ENCODE data around the gene PNMT.

PNMT gene

GRCh38 chr17:39658346-39658745 is 9.9 kb upstream of the PNMT start:
- no peak overlapping the region for H3K27ac ChIP-seq (ENCODE audit: low read depth, low read length, severe bottlenecking)
- H3K9me3 ChIP-seq (ENCODE audit: control insufficient read depth, low read length) = no peaks in the 10 kb centered on the region
- no peak overlapping the region for H3K4me3 ChIP-seq (ENCODE audit: extremely low read depth, insufficient read depth, low read length, poor library complexity, severe bottlenecking)
- WGBS, 2 experiments (ENCODE audit: insufficient coverage in 2 of 2) = 87 to 94% methylated on average over 5 to 10 of the region's 11 CpGs
- peaks cover 52% of the 10 kb centered on the region for H3K36me3 ChIP-seq (ENCODE audit: control insufficient read depth, insufficient read depth, low read length)
- H3K4me1 ChIP-seq (ENCODE audit: control insufficient read depth, insufficient read depth, low read length, poor library complexity, severe bottlenecking) = peaks cover 4% of the 10 kb centered on the region

- 86% methylated on average over 1 of the region's 3 CpGs; no CpG with 5 or more reads in 1 of the 2 experiments for WGBS, 2 experiments (ENCODE audit: insufficient coverage in 2 of 2)
- H3K4me3 ChIP-seq (ENCODE audit: extremely low read depth, insufficient read depth, low read length, poor library complexity, severe bottlenecking) = no peak overlapping the region
- H3K36me3 ChIP-seq (ENCODE audit: control insufficient read depth, insufficient read depth, low read length) = peaks cover 49% of the 10 kb centered on the region
- peaks cover 6% of the 10 kb centered on the region for H3K4me1 ChIP-seq (ENCODE audit: control insufficient read depth, insufficient read depth, low read length, poor library complexity, severe bottlenecking)
- no peak overlapping the region for H3K27ac ChIP-seq (ENCODE audit: low read depth, low read length, severe bottlenecking)
- no peaks in the 10 kb centered on the region for H3K9me3 ChIP-seq (ENCODE audit: control insufficient read depth, low read length)
Measured at GRCh38 chr17:39658760-39659159, 9.5 kb upstream of the PNMT start.

GRCh38 chr17:39659279-39660010 is 8.8 kb upstream of the PNMT start:
- no peaks in the 10 kb centered on the region for H3K9me3 ChIP-seq (ENCODE audit: control insufficient read depth, low read length)
- peaks cover 9% of the 10 kb centered on the region for H3K4me1 ChIP-seq (ENCODE audit: control insufficient read depth, insufficient read depth, low read length, poor library complexity, severe bottlenecking)
- H3K36me3 ChIP-seq (ENCODE audit: control insufficient read depth, insufficient read depth, low read length) = peaks cover 42% of the 10 kb centered on the region

GRCh38 chr17:39660011-39660360 is 8.3 kb upstream of the PNMT start:
- Histone ChIP-seq H3K9me3 (ENCODE audit: control insufficient read depth, low read length) (no peaks in the 10 kb centered on the region), H3K4me1 (ENCODE audit: control insufficient read depth, insufficient read depth, low read length, poor library complexity, severe bottlenecking) (peaks cover 10% of the 10 kb centered on the region), H3K27ac (ENCODE audit: low read depth, low read length, severe bottlenecking) (no peak overlapping the region), H3K36me3 (ENCODE audit: control insufficient read depth, insufficient read depth, low read length) (peaks cover 37% of the 10 kb centered on the region), H3K4me3 (ENCODE audit: extremely low read depth, insufficient read depth, low read length, poor library complexity, severe bottlenecking) (no peak overlapping the region)
- WGBS, 2 experiments (ENCODE audit: insufficient coverage in 2 of 2) = 86 to 100% methylated on average over 4 to 5 of the region's 5 CpGs

More at GRCh38 chr17:39659279-39660010, 8.8 kb upstream of the PNMT start:
- 82 to 93% methylated on average over 8 of the region's 15 CpGs for WGBS, 2 experiments (ENCODE audit: insufficient coverage in 2 of 2)
- Histone ChIP-seq H3K4me3 (ENCODE audit: extremely low read depth, insufficient read depth, low read length, poor library complexity, severe bottlenecking) (no peak overlapping the region), H3K27ac (ENCODE audit: low read depth, low read length, severe bottlenecking) (no peak overlapping the region)

GRCh38 chr17:39660397-39661385 is 7.6 kb upstream of the PNMT start:
- H3K9me3 ChIP-seq (ENCODE audit: control insufficient read depth, low read length) = no peaks in the 10 kb centered on the region
- no peak overlapping the region for H3K27ac ChIP-seq (ENCODE audit: low read depth, low read length, severe bottlenecking)

GRCh38 chr17:39661744-39662541 is 6.3 kb upstream of the PNMT start:
- Histone ChIP-seq H3K9me3 (ENCODE audit: control insufficient read depth, low read length) (no peaks in the 10 kb centered on the region), H3K27ac (ENCODE audit: low read depth, low read length, severe bottlenecking) (no peak overlapping the region), H3K36me3 (ENCODE audit: control insufficient read depth, insufficient read depth, low read length) (peaks cover 31% of the 10 kb centered on the region), H3K4me3 (ENCODE audit: extremely low read depth, insufficient read depth, low read length, poor library complexity, severe bottlenecking) (no peak overlapping the region), H3K4me1 (ENCODE audit: control insufficient read depth, insufficient read depth, low read length, poor library complexity, severe bottlenecking) (peaks cover 10% of the 10 kb centered on the region)
- WGBS, 2 experiments (ENCODE audit: insufficient coverage in 2 of 2) = 83 to 91% methylated on average over 4 to 8 of the region's 8 CpGs

More at GRCh38 chr17:39660397-39661385, 7.6 kb upstream of the PNMT start:
- H3K4me3 ChIP-seq (ENCODE audit: extremely low read depth, insufficient read depth, low read length, poor library complexity, severe bottlenecking) = no peak overlapping the region
- peaks cover 31% of the 10 kb centered on the region for H3K36me3 ChIP-seq (ENCODE audit: control insufficient read depth, insufficient read depth, low read length)
- 91 to 94% methylated on average over 33 of the region's 35 CpGs for WGBS, 2 experiments (ENCODE audit: insufficient coverage in 2 of 2)
- H3K4me1 ChIP-seq (ENCODE audit: control insufficient read depth, insufficient read depth, low read length, poor library complexity, severe bottlenecking) = peaks cover 10% of the 10 kb centered on the region

- H3K27ac ChIP-seq (ENCODE audit: low read depth, low read length, severe bottlenecking) = no peak overlapping the region
- 91 to 93% methylated on average over 17 to 18 of the region's 22 CpGs for WGBS, 2 experiments (ENCODE audit: insufficient coverage in 2 of 2)
- peaks cover 31% of the 10 kb centered on the region for H3K36me3 ChIP-seq (ENCODE audit: control insufficient read depth, insufficient read depth, low read length)
Measured at GRCh38 chr17:39662551-39663339, 5.5 kb upstream of the PNMT start.

GRCh38 chr17:39663340-39663687 is 4.9 kb upstream of the PNMT start:
- no peak overlapping the region for H3K4me3 ChIP-seq (ENCODE audit: extremely low read depth, insufficient read depth, low read length, poor library complexity, severe bottlenecking)
- no CpG with 5 or more reads among the region's 4 CpGs for WGBS, 2 experiments (ENCODE audit: insufficient coverage in 2 of 2)
- no peak overlapping the region for H3K27ac ChIP-seq (ENCODE audit: low read depth, low read length, severe bottlenecking)
- no peaks in the 10 kb centered on the region for H3K9me3 ChIP-seq (ENCODE audit: control insufficient read depth, low read length)
- H3K4me1 ChIP-seq (ENCODE audit: control insufficient read depth, insufficient read depth, low read length, poor library complexity, severe bottlenecking) = peaks cover 20% of the 10 kb centered on the region
- peaks cover 27% of the 10 kb centered on the region for H3K36me3 ChIP-seq (ENCODE audit: control insufficient read depth, insufficient read depth, low read length)

More at GRCh38 chr17:39662551-39663339, 5.5 kb upstream of the PNMT start:
- H3K4me1 ChIP-seq (ENCODE audit: control insufficient read depth, insufficient read depth, low read length, poor library complexity, severe bottlenecking) = peaks cover 16% of the 10 kb centered on the region
- no peaks in the 10 kb centered on the region for H3K9me3 ChIP-seq (ENCODE audit: control insufficient read depth, low read length)
- H3K4me3 ChIP-seq (ENCODE audit: extremely low read depth, insufficient read depth, low read length, poor library complexity, severe bottlenecking) = no peak overlapping the region

- H3K4me3 ChIP-seq (ENCODE audit: extremely low read depth, insufficient read depth, low read length, poor library complexity, severe bottlenecking) = no peak overlapping the region
- H3K9me3 ChIP-seq (ENCODE audit: control insufficient read depth, low read length) = no peaks in the 10 kb centered on the region
- no peak overlapping the region for H3K27ac ChIP-seq (ENCODE audit: low read depth, low read length, severe bottlenecking)
- 19 to 33% methylated on average over 12 to 13 of the region's 17 CpGs for WGBS, 2 experiments (ENCODE audit: insufficient coverage in 2 of 2)
- peaks cover 20% of the 10 kb centered on the region for H3K4me1 ChIP-seq (ENCODE audit: control insufficient read depth, insufficient read depth, low read length, poor library complexity, severe bottlenecking)
- peaks cover 21% of the 10 kb centered on the region for H3K36me3 ChIP-seq (ENCODE audit: control insufficient read depth, insufficient read depth, low read length)
Measured at GRCh38 chr17:39663688-39664580, 4.3 kb upstream of the PNMT start.
